Skeletal muscle cell (primary cell): ENCODE results near the gene FAM162B.
"Not testable (repeated sequence)": the region's sequence is repeated elsewhere in the genome, so short reads cannot be mapped to it uniquely, and the experiment has no call there.

Source experiments
- DNase-seq: peaks from one replicate; pipeline ENCODE4 v3.0.0-alpha.2; 2010; ENCODE audit warnings: low read depth
- H3K4me3 ChIP-seq: 2 replicates; pipeline ENCODE4 v1.5.1; 2011; ENCODE audit warnings: low read depth, mild to moderate bottlenecking, control low read depth, low read length, moderate library complexity

The FAM162B gene

GRCh38 chr6:116740486-116740885 lies 25.0 kb downstream of the FAM162B start:
- DNase-seq, H3K4me3 ChIP-seq: not testable (repeated sequence)

DNA sequence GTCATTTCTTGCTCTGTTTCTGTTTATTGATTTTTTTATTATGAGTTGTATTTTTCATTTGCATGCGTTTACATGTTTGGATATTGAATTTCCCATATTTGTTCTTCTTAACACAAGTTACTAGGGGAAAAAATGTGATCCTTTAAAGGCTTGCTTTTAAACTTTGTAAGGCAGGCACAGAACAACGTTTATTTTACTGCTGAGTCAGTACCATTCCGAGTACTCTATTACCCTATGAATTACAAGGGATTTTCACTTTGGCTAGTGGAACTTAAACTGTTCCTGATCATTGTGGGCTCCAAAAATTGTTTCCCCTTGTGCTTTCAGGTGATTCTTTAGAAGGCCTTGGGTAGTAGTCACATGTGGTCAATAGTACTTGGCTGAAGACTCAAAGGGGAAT lies 28.5 kb downstream of the FAM162B start:
- no peak overlapping the region for H3K4me3 ChIP-seq
- no peak for DNase-seq

DNA sequence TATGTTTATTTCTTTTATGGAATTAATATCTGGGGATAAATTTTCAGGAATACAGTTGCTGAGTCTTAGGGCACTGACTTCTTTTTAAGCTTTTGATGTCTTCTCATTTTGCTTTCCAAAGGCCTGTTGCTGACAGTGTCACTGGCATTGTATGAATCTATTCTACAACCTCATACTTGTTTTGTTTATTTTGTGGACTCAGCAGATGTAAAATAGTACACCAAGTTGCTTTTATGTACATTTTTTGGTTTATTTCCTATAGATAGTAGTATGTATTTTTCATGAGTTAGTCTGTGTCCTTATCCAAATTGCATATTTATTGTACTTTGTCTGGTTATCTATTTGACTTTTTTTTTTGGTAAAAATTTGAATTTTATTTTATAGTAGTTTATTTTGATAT lies 35.0 kb downstream of the FAM162B start:
- no peak overlapping the region for H3K4me3 ChIP-seq
- no peak for DNase-seq

DNA sequence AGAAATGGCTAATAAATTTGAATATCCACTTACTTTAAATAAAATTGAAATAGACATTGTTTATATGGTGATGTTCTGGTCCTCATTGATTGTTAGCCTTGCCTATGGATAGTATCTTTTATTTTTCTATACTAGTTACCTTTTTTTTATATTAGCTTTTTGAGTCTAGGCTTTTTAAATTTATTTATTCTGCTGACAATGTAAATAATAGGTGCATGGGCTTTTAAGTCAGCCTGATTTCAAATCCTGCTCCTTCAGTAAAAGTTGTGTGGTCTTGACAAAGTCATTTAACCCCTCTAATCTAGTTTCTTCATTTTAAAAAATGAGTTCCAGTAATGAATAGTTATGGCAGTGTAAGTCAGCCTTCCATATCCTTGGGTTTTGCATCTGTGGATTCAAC lies 38.6 kb downstream of the FAM162B start:
- no peak for DNase-seq
- no peak overlapping the region for H3K4me3 ChIP-seq

DNA sequence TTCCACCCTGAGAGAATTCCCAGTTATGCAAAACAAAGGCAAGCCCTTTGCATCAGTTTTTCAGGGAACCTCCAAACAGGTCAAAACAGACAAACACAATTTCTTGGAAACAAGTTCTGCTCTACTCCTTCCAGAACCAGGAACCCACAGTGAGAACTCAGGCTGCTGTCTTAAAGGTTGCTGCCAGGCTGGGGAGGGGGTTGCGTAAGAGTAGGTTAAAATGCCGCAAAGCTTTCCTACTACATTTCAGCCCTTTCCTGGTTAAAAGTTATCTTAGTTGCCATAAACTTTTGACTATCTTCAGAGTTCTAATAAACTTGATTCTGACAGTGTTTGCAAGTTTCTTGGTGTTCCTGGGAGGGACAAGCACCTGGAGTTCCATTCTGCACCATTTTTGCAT lies 50.8 kb downstream of the FAM162B start:
- no peak for DNase-seq
- no peak overlapping the region for H3K4me3 ChIP-seq

GRCh38 chr6:116714296-116714695 lies 51.2 kb downstream of the FAM162B start:
- no peak for DNase-seq
- no peak overlapping the region for H3K4me3 ChIP-seq

DNA sequence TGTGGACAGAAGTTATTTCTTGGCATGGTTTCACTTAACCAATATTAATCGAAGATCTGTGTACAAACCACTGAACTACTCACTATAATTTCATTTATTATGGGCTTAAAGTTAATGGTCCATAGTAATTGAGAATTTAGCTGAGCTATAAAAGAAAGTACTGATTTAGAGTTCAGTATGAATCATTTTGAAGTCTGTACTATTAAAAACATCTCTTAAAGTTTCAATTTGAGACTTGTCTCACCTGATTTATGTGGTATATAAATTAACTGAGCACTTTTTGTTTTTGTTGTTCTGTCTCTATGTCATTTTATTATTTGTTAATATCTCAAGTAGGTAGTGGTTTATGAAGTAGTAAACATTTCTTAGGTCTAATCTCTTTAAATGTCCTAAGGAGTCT lies 59.6 kb downstream of the FAM162B start:
- H3K4me3 ChIP-seq, result no peak overlapping the region
- DNase-seq, result no peak

DNA sequence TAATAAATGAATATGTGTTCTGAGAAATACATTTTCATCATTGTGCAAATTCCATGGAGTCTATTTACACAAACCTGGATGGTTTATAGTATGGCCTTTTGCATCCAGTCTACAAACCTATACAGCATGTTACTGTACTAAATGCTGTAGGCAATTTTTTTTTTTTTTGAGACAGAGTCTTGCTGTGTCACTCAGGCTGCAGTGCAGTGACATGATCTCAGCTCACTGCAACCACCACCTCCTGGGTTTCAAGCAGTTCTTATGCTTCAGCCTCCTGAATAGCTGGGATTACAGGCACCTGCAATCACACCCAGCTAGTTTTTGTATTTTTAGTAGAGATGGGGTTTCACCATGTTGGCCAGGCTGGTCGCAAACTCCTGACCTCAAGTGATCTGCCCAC lies 61.6 kb downstream of the FAM162B start:
- not testable (repeated sequence) for H3K4me3 ChIP-seq, DNase-seq
